Activated CD8-positive, alpha-beta memory T cell treated with anti-CD3 and anti-CD28 coated beads, Interleukin-2, amount 10 ng/mL, durations not matched to agents 7 days and 5 days (primary cell): ENCODE measurements around the gene SIPA1. TPM values are rescaled to one million over a fixed set of nuclear protein-coding genes. Genes with fewer than 3 reads are reported as not detected.
"Not testable (repeated sequence)": the region's sequence is repeated elsewhere in the genome, so short reads cannot be mapped to it uniquely, and the experiment has no call there.

Experiments used
- ATAC-seq: fragments of 150-1000 bp; cut with Tn5 transposase; one replicate; pipeline ENCODE4 v1.10.0; 2021; ENCODE audit warnings: moderate library complexity
- CTCF ChIA-PET: fragments of 350-600 bp; sonication (Branson Sonifier 250); formaldehyde crosslinking; loops from one replicate; lab custom pipeline; 2021; ENCODE audit warnings: antibody characterized with exemption; lab: Charles Lee
- DNase-seq: peaks from one replicate; pipeline ENCODE4 v3.0.0-alpha.2; 2020
- H3K27ac Mint-ChIP-seq: one replicate; pipeline ENCODE4 v1.8.0; 2021; ENCODE audit warnings: mild to moderate bottlenecking, mixed read lengths
- H3K27me3 Mint-ChIP-seq: one replicate; pipeline ENCODE4 v1.8.0; 2021; ENCODE audit warnings: mixed read lengths
- H3K36me3 Mint-ChIP-seq: one replicate; pipeline ENCODE4 v1.8.0; 2021; ENCODE audit warnings: mild to moderate bottlenecking, mixed read lengths
- H3K4me1 Mint-ChIP-seq: one replicate; pipeline ENCODE4 v1.8.0; 2021; ENCODE audit warnings: mixed read lengths
- H3K4me3 Mint-ChIP-seq: one replicate; pipeline ENCODE4 v1.8.0; 2021; ENCODE audit warnings: mild to moderate bottlenecking, moderate library complexity, mixed read lengths
- H3K9me3 Mint-ChIP-seq: one replicate; pipeline ENCODE4 v1.8.0; 2022; ENCODE audit warnings: low read depth, mixed read lengths
- total RNA-seq, 2 experiments: library from RNA; stranded (reverse); gene quantifications; one replicate each; pipeline ENCODE4 v1.2.3, GENCODE V29; 2021

Gene SIPA1
- total RNA-seq, 2 experiments from 2014 or later = 188 to 267 TPM

- peak overlapping the region; percentile 85 for H3K27ac Mint-ChIP-seq
- H3K4me1 Mint-ChIP-seq = peaks cover 30% of the 10 kb centered on the region
- no peaks in the 10 kb centered on the region for H3K27me3 Mint-ChIP-seq
- peak overlapping the region; percentile 81 for H3K4me3 Mint-ChIP-seq
- CTCF ChIA-PET = interaction anchor here (0.6 to 2.1 kb wide), 8 partner anchors 11 to 197 kb away, joined by 3 to 11 read pairs (median 4); partner anchors contain the start of gene KAT5
- DNase-seq = peak; percentile 67
- H3K9me3 Mint-ChIP-seq = no peaks in the 10 kb centered on the region
- ATAC-seq = peak; percentile 7
- H3K36me3 Mint-ChIP-seq = peaks cover 21% of the 10 kb centered on the region
Observed at GRCh38 chr11:65663639-65664200, 25.8 kb downstream of the SIPA1 start.

GRCh38 chr11:65672180-65672860 lies 34.4 kb downstream of the SIPA1 start:
- Mint-ChIP-seq H3K4me3 (no peak overlapping the region), H3K36me3 (no peaks in the 10 kb centered on the region), H3K9me3 (no peaks in the 10 kb centered on the region), H3K27ac (no peak overlapping the region), H3K4me1 (peaks cover 3% of the 10 kb centered on the region), H3K27me3 (no peaks in the 10 kb centered on the region)
- DNase-seq = no peak
- no peak for ATAC-seq
- CTCF ChIA-PET = no interaction called here

DNA sequence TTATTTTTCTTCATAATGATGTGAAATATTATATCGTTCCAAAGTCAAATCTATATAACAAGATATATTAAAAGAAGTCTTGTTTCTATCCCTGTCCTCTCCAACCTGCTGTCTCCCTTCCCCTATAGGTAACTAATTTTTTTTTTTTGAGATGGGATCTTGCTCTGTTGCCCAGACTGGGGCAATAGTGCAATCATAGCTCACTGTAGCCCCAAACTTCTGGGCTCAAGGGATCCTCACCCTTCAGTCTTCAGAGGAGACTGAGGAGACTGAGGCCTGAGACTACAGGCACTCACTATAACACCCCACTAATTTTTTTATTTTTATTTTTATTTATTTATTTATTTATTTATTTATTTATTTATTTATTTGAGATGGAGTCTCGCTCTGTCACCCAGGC lies 35.1 kb downstream of the SIPA1 start:
- Mint-ChIP-seq H3K36me3 (no peaks in the 10 kb centered on the region), H3K4me3 (no peak overlapping the region), H3K9me3 (no peaks in the 10 kb centered on the region), H3K27me3 (no peaks in the 10 kb centered on the region), H3K27ac (no peak overlapping the region), H3K4me1 (peaks cover 3% of the 10 kb centered on the region)
- CTCF ChIA-PET = no interaction called here
- DNase-seq (no peak), ATAC-seq (no peak)

- DNase-seq (no peak), ATAC-seq (no peak)
- H3K36me3 Mint-ChIP-seq = peaks cover 1% of the 10 kb centered on the region
- no peak overlapping the region for H3K4me3 Mint-ChIP-seq
- peaks cover 18% of the 10 kb centered on the region for H3K27me3 Mint-ChIP-seq
- H3K27ac Mint-ChIP-seq = no peak overlapping the region
- H3K9me3 Mint-ChIP-seq = no peaks in the 10 kb centered on the region
- CTCF ChIA-PET = interaction anchor here (0.6 to 1.6 kb wide), 4 partner anchors 16 to 31 kb away, joined by 3 read pairs; no protein-coding TSS in a partner anchor
- H3K4me1 Mint-ChIP-seq = peaks cover 6% of the 10 kb centered on the region
Observed at GRCh38 chr11:65680192-65680743, 42.4 kb downstream of the SIPA1 start.

- CTCF ChIA-PET, ATAC-seq, H3K4me1 Mint-ChIP-seq: not testable (repeated sequence)
Observed at GRCh38 chr11:65683480-65683879, 45.6 kb downstream of the SIPA1 start.

DNA sequence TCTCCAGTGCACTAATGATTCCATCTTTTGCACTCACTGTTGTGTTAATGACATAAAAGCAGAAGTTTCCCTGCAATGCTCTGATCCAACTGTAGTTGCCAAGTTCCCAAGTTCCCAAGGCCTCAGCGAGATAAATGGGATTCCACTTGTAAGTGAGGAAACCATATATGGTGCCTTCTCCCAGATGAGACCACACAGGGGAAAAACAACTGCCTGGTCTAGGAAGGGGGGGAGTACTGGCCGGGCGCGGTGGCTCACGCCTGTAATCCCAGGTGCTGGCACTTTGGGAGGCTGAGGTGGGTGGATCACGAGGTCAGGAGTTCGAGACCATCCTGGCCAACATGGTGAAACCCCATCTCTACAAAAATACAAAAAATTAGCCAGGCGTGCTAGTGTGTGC lies 48.1 kb downstream of the SIPA1 start:
- Mint-ChIP-seq H3K4me1 (no peaks in the 10 kb centered on the region), H3K36me3 (peaks cover 1% of the 10 kb centered on the region), H3K27ac (no peak overlapping the region), H3K4me3 (no peak overlapping the region), H3K9me3 (no peaks in the 10 kb centered on the region), H3K27me3 (peaks cover 18% of the 10 kb centered on the region)
- CTCF ChIA-PET = no interaction called here
- DNase-seq (no peak), ATAC-seq (no peak)

More at GRCh38 chr11:65683480-65683879, 45.6 kb downstream of the SIPA1 start:
- H3K4me3 Mint-ChIP-seq, H3K27ac Mint-ChIP-seq, H3K36me3 Mint-ChIP-seq, DNase-seq, H3K9me3 Mint-ChIP-seq: not testable (repeated sequence)
- H3K27me3 Mint-ChIP-seq = peaks cover 18% of the 10 kb centered on the region

GRCh38 chr11:65691847-65692246 lies 53.9 kb downstream of the SIPA1 start:
- not testable (repeated sequence) for DNase-seq, H3K27me3 Mint-ChIP-seq, H3K36me3 Mint-ChIP-seq, H3K27ac Mint-ChIP-seq, H3K4me3 Mint-ChIP-seq, H3K9me3 Mint-ChIP-seq, ATAC-seq, H3K4me1 Mint-ChIP-seq
- CTCF ChIA-PET = interaction anchor here (0.8 to 1.0 kb wide), 2 partner anchors 20 to 85 kb away, joined by 3 to 5 read pairs; partner anchors contain the start of gene KAT5

DNA sequence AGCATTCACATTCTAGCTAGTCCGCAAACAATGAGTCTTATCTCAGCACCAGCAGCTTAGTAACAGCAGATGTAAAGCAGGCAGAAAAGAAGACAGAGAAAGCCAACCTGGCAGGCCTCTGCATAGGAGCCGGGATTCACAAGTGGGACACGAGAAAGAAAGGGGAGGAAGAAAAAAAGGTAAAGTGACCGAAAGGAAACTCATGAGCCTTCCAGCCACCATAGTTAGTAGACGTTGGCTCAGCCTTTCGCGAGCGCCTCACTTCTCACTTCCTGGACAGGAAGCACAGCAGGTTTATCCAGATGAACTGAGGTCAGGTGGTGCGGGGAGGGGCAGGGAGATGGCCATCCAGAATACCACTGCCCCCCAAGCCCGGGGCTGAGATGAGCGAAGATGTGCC lies 54.5 kb downstream of the SIPA1 start:
- CTCF ChIA-PET = interaction anchor here (0.8 to 1.0 kb wide), 2 partner anchors 19 to 84 kb away, joined by 3 to 5 read pairs; partner anchors contain the start of gene KAT5
- no peaks in the 10 kb centered on the region for H3K9me3 Mint-ChIP-seq
- no peak overlapping the region for H3K27ac Mint-ChIP-seq
- H3K36me3 Mint-ChIP-seq = no peaks in the 10 kb centered on the region
- no peak for DNase-seq
- H3K4me3 Mint-ChIP-seq = no peak overlapping the region
- no peak for ATAC-seq
- H3K27me3 Mint-ChIP-seq = no peaks in the 10 kb centered on the region
- peaks cover 4% of the 10 kb centered on the region for H3K4me1 Mint-ChIP-seq

- ATAC-seq (no peak), DNase-seq (no peak)
- CTCF ChIA-PET = interaction anchor here (0.8 to 1.6 kb wide), 4 partner anchors 15 to 123 kb away, joined by 3 to 4 read pairs (median 4); partner anchors contain the start of genes KAT5 and SIPA1
- peaks cover 9% of the 10 kb centered on the region for H3K27me3 Mint-ChIP-seq
- H3K36me3 Mint-ChIP-seq = no peaks in the 10 kb centered on the region
- no peak overlapping the region for H3K4me3 Mint-ChIP-seq
- peaks cover 4% of the 10 kb centered on the region for H3K4me1 Mint-ChIP-seq
- H3K9me3 Mint-ChIP-seq = no peaks in the 10 kb centered on the region
- no peak overlapping the region for H3K27ac Mint-ChIP-seq
Observed at GRCh38 chr11:65695459-65696241, 57.7 kb downstream of the SIPA1 start.

GRCh38 chr11:65696802-65697552 lies 59.1 kb downstream of the SIPA1 start:
- ATAC-seq = no peak
- CTCF ChIA-PET = interaction anchor here (0.7 to 1.5 kb wide), 3 partner anchors 15 to 71 kb away, joined by 3 to 5 read pairs (median 3); no protein-coding TSS in a partner anchor
- no peaks in the 10 kb centered on the region for H3K36me3 Mint-ChIP-seq
- DNase-seq = no peak
- no peak overlapping the region for H3K4me3 Mint-ChIP-seq
- no peak overlapping the region for H3K27ac Mint-ChIP-seq
- H3K4me1 Mint-ChIP-seq = peaks cover 5% of the 10 kb centered on the region
- H3K9me3 Mint-ChIP-seq = no peaks in the 10 kb centered on the region
- H3K27me3 Mint-ChIP-seq = peaks cover 12% of the 10 kb centered on the region

DNA sequence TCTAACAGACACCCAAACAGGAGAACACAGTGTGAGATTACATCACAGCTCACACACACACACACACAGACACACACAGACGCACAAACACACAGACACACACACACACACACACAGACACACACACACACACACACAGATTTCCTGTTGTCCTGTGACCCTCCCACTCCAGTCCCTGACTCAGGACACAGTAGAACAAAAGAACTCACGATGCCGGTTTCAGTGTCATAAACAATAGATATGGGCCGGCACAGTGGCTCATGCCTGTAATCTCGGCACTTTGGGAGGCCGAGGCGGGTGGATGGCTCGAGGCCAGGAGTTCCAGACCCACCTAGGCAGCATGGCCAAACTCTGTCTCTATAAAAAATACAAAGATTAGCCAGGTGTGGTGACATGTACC lies 60.3 kb downstream of the SIPA1 start:
- H3K27me3 Mint-ChIP-seq = peaks cover 18% of the 10 kb centered on the region
- H3K9me3 Mint-ChIP-seq = no peaks in the 10 kb centered on the region
- CTCF ChIA-PET = interaction anchor here (1.5 kb wide), 1 partner anchor 72 kb away, joined by 5 read pairs; no protein-coding TSS in a partner anchor
- H3K36me3 Mint-ChIP-seq = no peaks in the 10 kb centered on the region
- H3K27ac Mint-ChIP-seq = no peak overlapping the region
- DNase-seq = no peak
- peaks cover 3% of the 10 kb centered on the region for H3K4me1 Mint-ChIP-seq
- no peak for ATAC-seq
- H3K4me3 Mint-ChIP-seq = no peak overlapping the region

DNA sequence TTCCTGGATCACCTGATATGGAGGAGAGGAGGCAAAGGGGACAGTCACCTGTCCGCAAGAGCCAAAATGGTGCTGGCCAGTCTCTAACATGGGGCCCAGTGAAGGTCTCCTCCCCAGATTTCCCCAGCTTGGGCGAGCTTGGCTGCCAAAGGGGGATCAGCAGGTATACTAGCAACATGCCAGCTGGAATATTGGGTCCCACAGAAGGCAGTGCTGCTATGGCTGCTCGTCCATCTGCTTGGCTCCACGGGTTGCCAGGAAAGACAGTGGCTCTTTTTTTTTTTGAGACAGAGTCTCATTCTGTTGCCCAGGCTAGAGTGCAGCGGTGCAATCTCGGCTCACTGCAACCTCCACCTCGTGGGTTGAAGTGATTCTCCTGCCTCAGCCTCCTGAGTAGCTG lies 61.4 kb downstream of the SIPA1 start:
- CTCF ChIA-PET = no interaction called here
- no peak for DNase-seq
- no peak overlapping the region for H3K4me3 Mint-ChIP-seq

More for the DNA sequence above, 61.4 kb downstream of the SIPA1 start:
- Mint-ChIP-seq H3K36me3 (no peaks in the 10 kb centered on the region), H3K9me3 (no peaks in the 10 kb centered on the region), H3K4me1 (peaks cover 3% of the 10 kb centered on the region), H3K27ac (no peak overlapping the region), H3K27me3 (peaks cover 19% of the 10 kb centered on the region)
- no peak for ATAC-seq
